Right ventricle myocardium superior (tissue), 1 donor: ENCODE measurements around the gene SOX6. TPM values are rescaled to one million over a fixed set of nuclear protein-coding genes. Genes with fewer than 3 reads are reported as not detected.
A peak's percentile ranks its signal among the peaks of the same experiment; 100 is the strongest.

Source experiments
- ATAC-seq: fragments of 200-7000 bp; cut with Tn5 transposase; one replicate; pipeline ENCODE4 v1.9.1; 2020; ENCODE audit warnings: mild to moderate bottlenecking; ENCODE audit not compliant: poor library complexity
- DNase-seq: peaks from one replicate; pipeline ENCODE4 v3.0.0-alpha.2; 2020
- intact Hi-C: fragments of 100-400 bp; cut with DNase I; formaldehyde crosslinking; loops from one replicate; pipeline ENCODE4 v1.11.2; 2022
- total RNA-seq: library from RNA; stranded (reverse); fragmentation: NEBNext Ultra II Directional; extraction: Animal tissue kit (Norgen Biotek cat#: 25700); gene quantifications from one replicate; pipeline ENCODE4 v1.2.1, GENCODE V29; 2021
- donor health status: DM: no; HTN: yes; CAD: no; lungs with severe emphysema.

Gene SOX6
- total RNA-seq, 1 donor from 2014 or later, result 15.8 TPM

GRCh38 chr11:16291729-16292128 lies 64.6 kb downstream of the SOX6 start:
- no peak for DNase-seq
- intact Hi-C loops, result no loop called here
- ATAC-seq, result no peak

GRCh38 chr11:16289541-16289940 lies 66.8 kb downstream of the SOX6 start:
- ATAC-seq, result no peak
- intact Hi-C loops, result no loop called here
- no peak for DNase-seq

- intact Hi-C loops, result no loop called here
- ATAC-seq (no peak), DNase-seq (no peak)
Observed at GRCh38 chr11:16287630-16288280, 68.6 kb downstream of the SOX6 start.

- DNase-seq, result no peak
- intact Hi-C loops, result no loop called here
Observed at GRCh38 chr11:16286095-16286494, 70.3 kb downstream of the SOX6 start.

GRCh38 chr11:16280256-16280682 lies 76.1 kb downstream of the SOX6 start:
- intact Hi-C loops, result no loop called here
- ATAC-seq (peak; percentile 53), DNase-seq (peak; percentile 55)

More at GRCh38 chr11:16286095-16286494, 70.3 kb downstream of the SOX6 start:
- ATAC-seq, result no peak

GRCh38 chr11:16279524-16279923 lies 76.8 kb downstream of the SOX6 start:
- ATAC-seq, result no peak
- intact Hi-C loops, result no loop called here
- DNase-seq, result no peak

GRCh38 chr11:16278979-16279378 lies 77.4 kb downstream of the SOX6 start:
- intact Hi-C loops, result no loop called here
- no peak for ATAC-seq

GRCh38 chr11:16278273-16278672 lies 78.1 kb downstream of the SOX6 start:
- no peak for ATAC-seq
- intact Hi-C loops, result no loop called here

More at GRCh38 chr11:16278979-16279378, 77.4 kb downstream of the SOX6 start:
- no peak for DNase-seq

GRCh38 chr11:16276251-16276650 lies 80.1 kb downstream of the SOX6 start:
- intact Hi-C loops, result no loop called here
- ATAC-seq (no peak), DNase-seq (no peak)

More at GRCh38 chr11:16278273-16278672, 78.1 kb downstream of the SOX6 start:
- DNase-seq, result no peak

GRCh38 chr11:16271258-16271657 lies 85.1 kb downstream of the SOX6 start:
- no peak for DNase-seq
- intact Hi-C loops, result no loop called here
- ATAC-seq, result no peak

- no peak for ATAC-seq
- intact Hi-C loops, result no loop called here
- no peak for DNase-seq
Observed at GRCh38 chr11:16266021-16266420, 90.3 kb downstream of the SOX6 start.

- intact Hi-C loops, result no loop called here
- ATAC-seq (peak; percentile 57), DNase-seq (no peak)
Observed at GRCh38 chr11:16265022-16265421, 91.3 kb downstream of the SOX6 start.

- intact Hi-C loops, result no loop called here
- no peak for ATAC-seq
- DNase-seq, result no peak
Observed at GRCh38 chr11:16262645-16262955, 93.7 kb downstream of the SOX6 start.

GRCh38 chr11:16261836-16262644 lies 94.3 kb downstream of the SOX6 start:
- ATAC-seq, result no peak
- no peak for DNase-seq
- intact Hi-C loops, result no loop called here

GRCh38 chr11:16252373-16252772 lies 104.0 kb downstream of the SOX6 start:
- peak; percentile 34 for ATAC-seq
- intact Hi-C loops, result no loop called here

GRCh38 chr11:16248248-16248647 lies 108.1 kb downstream of the SOX6 start:
- ATAC-seq (no peak), DNase-seq (no peak)
- intact Hi-C loops, result no loop called here

More at GRCh38 chr11:16252373-16252772, 104.0 kb downstream of the SOX6 start:
- no peak for DNase-seq

- no peak for ATAC-seq
Observed at GRCh38 chr11:16242806-16243205, 113.5 kb downstream of the SOX6 start.

GRCh38 chr11:16240687-16241086 lies 115.7 kb downstream of the SOX6 start:
- DNase-seq, result no peak
- intact Hi-C loops, result no loop called here
- ATAC-seq, result peak; percentile 25

More at GRCh38 chr11:16242806-16243205, 113.5 kb downstream of the SOX6 start:
- no peak for DNase-seq
- intact Hi-C loops, result no loop called here

- peak; percentile 78 for ATAC-seq
- intact Hi-C loops, result no loop called here
Observed at GRCh38 chr11:16239141-16240105, 116.9 kb downstream of the SOX6 start.

More at GRCh38 chr11:16239141-16240105, 116.9 kb downstream of the SOX6 start:
- DNase-seq, result no peak
